Muscle of arm (tissue), 12 donors: ENCODE data around the gene CASR. TPM values are rescaled to one million over a fixed set of nuclear protein-coding genes. Genes with fewer than 3 reads are reported as not detected.
A peak's percentile ranks its signal among the peaks of the same experiment; 100 is the strongest.

ENCODE experiments used
- DNase-seq: peaks from one replicate; pipeline ENCODE4 v3.0.0-alpha.2; 2013
- polyA plus RNA-seq, 12 donors: library from polyadenylated mRNA; unstranded; fragments of 120-200 nt; gene quantifications; one replicate each; pipeline ENCODE4 v1.2.1, GENCODE V29; 2013; ENCODE audit not compliant: insufficient read length in 12 of 12

CASR gene
- polyA plus RNA-seq, 12 donors, result 0.01 to 0.29 (median 0.04) TPM; not detected in 7

GRCh38 chr3:122257644-122258364, 74.3 kb downstream of the CASR start:
- no peak for DNase-seq

- DNase-seq, result peak; percentile 35
Measured at GRCh38 chr3:122258757-122259371, 75.4 kb downstream of the CASR start.

GRCh38 chr3:122260206-122260605, 76.7 kb downstream of the CASR start:
- DNase-seq, result no peak

GRCh38 chr3:122263058-122263457, 79.6 kb downstream of the CASR start:
- DNase-seq, result no peak

GRCh38 chr3:122263974-122264588, 80.6 kb downstream of the CASR start:
- no peak for DNase-seq

- no peak for DNase-seq
Measured at GRCh38 chr3:122265957-122266356, 82.5 kb downstream of the CASR start.

GRCh38 chr3:122268257-122269024, 85.0 kb downstream of the CASR start:
- DNase-seq, result no peak

- no peak for DNase-seq
Measured at GRCh38 chr3:122269045-122269444, 85.6 kb downstream of the CASR start.

- no peak for DNase-seq
Measured at GRCh38 chr3:122271246-122271898, 87.9 kb downstream of the CASR start.

- DNase-seq, result no peak
Measured at GRCh38 chr3:122272879-122273278, 89.4 kb downstream of the CASR start.

- DNase-seq, result no peak
Measured at GRCh38 chr3:122273498-122273897, 90.0 kb downstream of the CASR start.

- no peak for DNase-seq
Measured at GRCh38 chr3:122281891-122282290, 98.4 kb downstream of the CASR start.

GRCh38 chr3:122283796-122284445, 100.5 kb downstream of the CASR start:
- no peak for DNase-seq

- no peak for DNase-seq
Measured at GRCh38 chr3:122284486-122284885, 101.0 kb downstream of the CASR start.

GRCh38 chr3:122294359-122294758, 110.9 kb downstream of the CASR start:
- DNase-seq, result no peak

- peak; percentile 3 for DNase-seq
Measured at GRCh38 chr3:122295266-122296062, 112.0 kb downstream of the CASR start.

- DNase-seq, result no peak
Measured at GRCh38 chr3:122298239-122298638, 114.8 kb downstream of the CASR start.

- DNase-seq, result no peak
Measured at GRCh38 chr3:122299215-122299614, 115.7 kb downstream of the CASR start.

- no peak for DNase-seq
Measured at GRCh38 chr3:122299872-122300460, 116.5 kb downstream of the CASR start.

GRCh38 chr3:122301063-122301462, 117.6 kb downstream of the CASR start:
- DNase-seq, result no peak
